ENCODE measurements around the gene NCAPH2.

DNA sequence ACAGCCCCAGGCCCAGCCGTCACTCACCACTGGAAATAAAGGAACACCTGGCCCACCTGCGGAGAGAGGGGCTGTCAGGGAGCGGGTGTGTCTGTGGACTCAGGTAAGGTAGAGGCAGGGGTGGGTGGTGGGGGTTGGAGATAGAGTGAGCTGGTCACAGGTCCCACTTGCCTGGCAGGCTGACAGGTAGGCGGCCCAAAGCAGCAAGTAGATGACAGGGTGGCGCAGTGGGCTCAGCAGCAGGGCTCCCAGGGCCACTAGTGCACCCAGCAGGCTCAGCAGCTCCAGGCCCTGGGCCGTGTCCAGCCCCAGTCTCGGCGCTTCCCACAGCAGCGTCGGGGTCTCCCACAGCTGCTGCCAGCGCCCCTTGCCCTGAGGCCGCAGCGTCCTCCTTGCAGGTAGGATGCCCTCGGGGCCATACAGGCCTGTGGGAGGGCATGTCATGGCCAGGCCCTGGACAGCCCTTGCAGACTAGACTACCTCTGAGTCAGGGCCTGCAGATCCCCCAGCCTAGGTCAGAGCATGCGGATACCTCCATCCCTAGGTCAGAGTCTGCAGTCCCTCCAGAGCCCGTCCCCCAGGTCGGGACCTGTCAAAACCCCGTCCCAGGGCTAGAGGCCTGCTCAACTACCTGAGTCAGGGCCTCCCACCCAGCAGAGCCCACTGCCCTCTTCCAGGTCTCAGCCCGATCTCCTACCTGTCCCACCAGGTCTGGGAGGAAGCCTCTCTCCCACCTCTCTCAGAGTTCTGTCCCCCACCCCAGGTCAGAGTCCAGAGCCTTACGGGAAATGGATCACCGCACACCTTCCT, 1.2 kb upstream of the NCAPH2 start:
- TF ChIP-seq, protein P1, sequence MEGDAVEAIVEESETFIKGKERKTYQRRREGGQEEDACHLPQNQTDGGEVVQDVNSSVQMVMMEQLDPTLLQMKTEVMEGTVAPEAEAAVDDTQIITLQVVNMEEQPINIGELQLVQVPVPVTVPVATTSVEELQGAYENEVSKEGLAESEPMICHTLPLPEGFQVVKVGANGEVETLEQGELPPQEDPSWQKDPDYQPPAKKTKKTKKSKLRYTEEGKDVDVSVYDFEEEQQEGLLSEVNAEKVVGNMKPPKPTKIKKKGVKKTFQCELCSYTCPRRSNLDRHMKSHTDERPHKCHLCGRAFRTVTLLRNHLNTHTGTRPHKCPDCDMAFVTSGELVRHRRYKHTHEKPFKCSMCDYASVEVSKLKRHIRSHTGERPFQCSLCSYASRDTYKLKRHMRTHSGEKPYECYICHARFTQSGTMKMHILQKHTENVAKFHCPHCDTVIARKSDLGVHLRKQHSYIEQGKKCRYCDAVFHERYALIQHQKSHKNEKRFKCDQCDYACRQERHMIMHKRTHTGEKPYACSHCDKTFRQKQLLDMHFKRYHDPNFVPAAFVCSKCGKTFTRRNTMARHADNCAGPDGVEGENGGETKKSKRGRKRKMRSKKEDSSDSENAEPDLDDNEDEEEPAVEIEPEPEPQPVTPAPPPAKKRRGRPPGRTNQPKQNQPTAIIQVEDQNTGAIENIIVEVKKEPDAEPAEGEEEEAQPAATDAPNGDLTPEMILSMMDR (IDR thresholded peaks at IDR 0.05) = no peak
- TF ChIP-seq POLR2A (IDR thresholded peaks at IDR 0.05) (no peak), EP300 (IDR thresholded peaks at IDR 0.05) (no peak)

Measured in gastroesophageal sphincter (tissue), 3 donors.